HEK293 (cell line): Measurements from ENCODE around the gene SLC6A9.

Experiments used
- CTCF ChIA-PET: fragments of 350-600 bp; formaldehyde crosslinking; extraction: SDS; loops from one replicate; lab custom pipeline; 2021; ENCODE audit warnings: antibody characterized with exemption; lab: Yijun Ruan, JAX
- POLR2A ChIA-PET: fragments of 300-600 bp; formaldehyde crosslinking; extraction: SDS; loops from one replicate; lab custom pipeline; 2020; ENCODE audit warnings: antibody characterized with exemption, inconsistent platforms; lab: Yijun Ruan, JAX
- H3K27ac ChIP-seq: fragments of 200-500 bp; sonication (Bioruptor generic); 2 replicates; pipeline ENCODE4 v1.5.1; 2014; ENCODE audit warnings: low read depth, low read length, control low read depth, inconsistent platforms; ENCODE audit errors: extremely low read depth
- H3K36me3 ChIP-seq, 2 experiments: fragments of 200-500 bp in 1 of 2; sonication (Bioruptor generic) in 1 of 2; 1 replicate in 1 of 2; 2 replicates in 1 of 2; pipeline ENCODE4 v1.5.1; 2014 to 2017; ENCODE audit warnings: inconsistent platforms in 2 of 2, low read length in 2 of 2; ENCODE audit not compliant: control insufficient read depth in 2 of 2, insufficient read depth in 1 of 2
- H3K4me1 ChIP-seq: fragments of 200-500 bp; sonication (Bioruptor generic); 2 replicates; pipeline ENCODE4 v1.5.1; 2014; ENCODE audit warnings: mild to moderate bottlenecking, low read length, inconsistent platforms; ENCODE audit not compliant: control insufficient read depth, insufficient read depth
- H3K4me3 ChIP-seq: 2 replicates; pipeline ENCODE4 v1.5.1; 2011; ENCODE audit warnings: low read depth, mild to moderate bottlenecking, control low read depth, low read length, moderate library complexity
- H3K9me3 ChIP-seq: fragments of 200-500 bp; sonication (Bioruptor generic); 2 replicates; pipeline ENCODE4 v1.5.1; 2014; ENCODE audit warnings: low read depth, low read length, inconsistent platforms; ENCODE audit not compliant: control insufficient read depth, insufficient read depth
- EGR2 ChIP-seq: fragments of 450-650 bp; formaldehyde crosslinking; IDR thresholded peaks from 2 replicates; pipeline ENCODE4 v1.5.1; 2016; ENCODE audit warnings: low read depth, missing biosample characterization, missing genetic modification characterization
- GLIS1 ChIP-seq: fragments of 450-650 bp; formaldehyde crosslinking; IDR thresholded peaks from 2 replicates; pipeline ENCODE4 v1.5.1; 2016; ENCODE audit warnings: missing biosample characterization, missing genetic modification characterization
- HOXC10 ChIP-seq: sonication (generic); formaldehyde crosslinking; IDR thresholded peaks from 2 replicates; pipeline ENCODE4 v1.8.1; 2023; ENCODE audit warnings: mild to moderate bottlenecking, missing genetic modification reagents
- KLF17 ChIP-seq: fragments of 450-650 bp; formaldehyde crosslinking; IDR thresholded peaks from 2 replicates; pipeline ENCODE4 v1.5.1; 2016; ENCODE audit warnings: missing biosample characterization, missing genetic modification characterization
- KLF7 ChIP-seq: fragments of 450-650 bp; formaldehyde crosslinking; IDR thresholded peaks from 2 replicates; pipeline ENCODE4 v1.5.1; 2016; ENCODE audit warnings: missing biosample characterization, missing genetic modification characterization, borderline replicate concordance
- PATZ1 ChIP-seq: fragments of 450-650 bp; formaldehyde crosslinking; IDR thresholded peaks from 2 replicates; pipeline ENCODE4 v1.5.1; 2016; ENCODE audit warnings: missing biosample characterization, missing genetic modification characterization
- PRDM10 ChIP-seq: fragments of 450-650 bp; formaldehyde crosslinking; IDR thresholded peaks from 2 replicates; pipeline ENCODE4 v1.5.1; 2016; ENCODE audit warnings: missing biosample characterization, missing genetic modification characterization
- SP7 ChIP-seq: fragments of 450-650 bp; formaldehyde crosslinking; IDR thresholded peaks from 2 replicates; pipeline ENCODE4 v1.5.1; 2016; ENCODE audit warnings: missing biosample characterization, missing genetic modification characterization
- ZBTB48 ChIP-seq: fragments of 450-650 bp; formaldehyde crosslinking; IDR thresholded peaks from 2 replicates; pipeline ENCODE4 v1.5.1; 2016; ENCODE audit warnings: missing biosample characterization, missing genetic modification characterization
- ZFHX2 ChIP-seq: fragments of 450-650 bp; formaldehyde crosslinking; conservative IDR thresholded peaks from 2 replicates; pipeline ENCODE4 v1.5.1; 2016; ENCODE audit warnings: missing biosample characterization, missing genetic modification characterization
- ZNF121 ChIP-seq: fragments of 450-650 bp; formaldehyde crosslinking; IDR thresholded peaks from 2 replicates; pipeline ENCODE4 v1.5.1; 2016; ENCODE audit warnings: missing biosample characterization, missing genetic modification characterization
- ZNF169 ChIP-seq: fragments of 450-650 bp; formaldehyde crosslinking; IDR thresholded peaks from 2 replicates; pipeline ENCODE4 v1.5.1; 2016; ENCODE audit warnings: missing biosample characterization, missing genetic modification characterization
- ZNF223 ChIP-seq: fragments of 450-650 bp; formaldehyde crosslinking; IDR thresholded peaks from 2 replicates; pipeline ENCODE4 v1.5.1; 2016; ENCODE audit warnings: missing biosample characterization, missing genetic modification characterization
- ZNF23 ChIP-seq: fragments of 450-650 bp; formaldehyde crosslinking; IDR thresholded peaks from 2 replicates; pipeline ENCODE4 v1.5.1; 2016; ENCODE audit warnings: missing biosample characterization, missing genetic modification characterization, borderline replicate concordance
- ZNF280C ChIP-seq: fragments of 450-650 bp; formaldehyde crosslinking; IDR thresholded peaks from 2 replicates; pipeline ENCODE4 v1.5.1; 2016; ENCODE audit warnings: missing biosample characterization, missing genetic modification characterization
- ZNF394 ChIP-seq: fragments of 450-650 bp; formaldehyde crosslinking; IDR thresholded peaks from 2 replicates; pipeline ENCODE4 v1.5.1; 2016; ENCODE audit warnings: missing biosample characterization, missing genetic modification characterization, mild to moderate bottlenecking, moderate library complexity, borderline replicate concordance
- ZNF600 ChIP-seq: fragments of 450-650 bp; formaldehyde crosslinking; IDR thresholded peaks from 2 replicates; pipeline ENCODE4 v1.5.1; 2016; ENCODE audit warnings: missing biosample characterization, missing genetic modification characterization
- ZNF629 ChIP-seq: fragments of 450-650 bp; formaldehyde crosslinking; IDR thresholded peaks from 2 replicates; pipeline ENCODE4 v1.5.1; 2017; ENCODE audit warnings: missing biosample characterization, missing genetic modification characterization
- ZNF692 ChIP-seq: fragments of 450-650 bp; formaldehyde crosslinking; IDR thresholded peaks from 2 replicates; pipeline ENCODE4 v1.5.1; 2016; ENCODE audit warnings: missing biosample characterization, missing genetic modification characterization

The SLC6A9 gene

GRCh38 chr1:44072204-44072603 is 40.9 kb upstream of the SLC6A9 start:
- POLR2A ChIA-PET = no interaction called here
- Histone ChIP-seq H3K4me3 (no peak overlapping the region), H3K4me1 (no peaks in the 10 kb centered on the region), H3K27ac (no peak overlapping the region), H3K36me3 (no peaks in the 10 kb centered on the region), H3K9me3 (no peaks in the 10 kb centered on the region)
- TF ChIP-seq ZNF23 (tag by site-specific recombination) (no peak), EGR2 (tag by site-specific recombination) (peak; percentile 96), HOXC10 (CRISPR knock-in tag) (no peak), ZNF629 (peak; percentile 40), ZBTB48 (tag by site-specific recombination) (0 out of 2 replicates have a peak, but pooled peaks have one; percentile 33), SP7 (peak; percentile 61), GLIS1 (peak; percentile 45; the same call in 1 of the 2 replicates), ZNF223 (tag by site-specific recombination) (no peak), PATZ1 (tag by site-specific recombination) (peak; percentile 28; the same call in 1 of the 2 replicates), ZNF169 (tag by site-specific recombination) (no peak), ZNF394 (tag by site-specific recombination) (peak; percentile 21; the same call in 1 of the 2 replicates), ZNF600 (0 out of 2 replicates have a peak, but pooled peaks have one; percentile 38), PRDM10 (tag by site-specific recombination) (0 out of 2 replicates have a peak, but pooled peaks have one; percentile 21), ZNF280C (no peak), KLF17 (tag by site-specific recombination) (peak; percentile 55; the same call in 1 of the 2 replicates), ZNF121 (tag by site-specific recombination) (peak; percentile 77), ZFHX2 (tag by site-specific recombination) (peak; percentile 95), ZNF692 (tag by site-specific recombination) (0 out of 2 replicates have a peak, but pooled peaks have one; percentile 29), KLF7 (no peak)
- CTCF ChIA-PET = interaction anchor here (1.2 kb wide), 1 partner anchor 24 kb away, joined by 10 read pairs; no protein-coding TSS in a partner anchor
